GM19099 (cell line): ENCODE measurements around the gene ENPEP.

ENCODE experiments used
- POLR2A ChIP-seq: IDR thresholded peaks from 3 replicates; pipeline ENCODE4 v1.6.1; 2011; ENCODE audit warnings: low read depth; ENCODE audit not compliant: insufficient read length; ENCODE audit errors: extremely low read depth

ENPEP gene

DNA sequence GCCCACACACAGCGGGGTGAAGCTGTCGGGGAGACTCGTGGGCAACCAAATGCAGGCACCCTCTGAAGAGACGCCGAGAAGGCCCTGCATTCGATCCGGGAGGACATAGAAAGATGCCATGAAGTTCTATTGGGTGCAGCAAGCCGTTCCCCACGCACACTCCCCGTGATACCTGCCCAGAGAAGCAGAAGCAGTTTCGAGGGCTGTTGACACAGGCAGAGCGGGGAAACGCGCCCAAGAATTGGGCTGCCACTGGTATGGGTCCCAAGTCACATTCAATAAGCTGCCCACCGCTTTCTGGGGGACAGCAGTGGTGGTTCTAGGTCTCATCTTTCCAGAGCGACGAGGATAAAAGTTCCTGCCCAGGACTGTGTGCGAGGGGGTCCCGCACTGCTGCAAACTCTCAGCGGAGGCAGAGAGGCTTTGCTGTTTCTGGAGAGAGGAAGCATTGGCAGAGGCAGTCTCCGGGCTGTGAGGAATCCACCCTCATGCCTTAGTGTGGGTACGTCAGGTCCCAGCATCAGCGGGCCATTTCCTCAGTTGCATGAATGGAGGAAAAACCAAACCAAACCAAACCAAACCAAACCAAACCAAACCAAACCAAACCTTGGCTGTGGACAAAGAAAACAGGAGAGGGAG is 136.8 kb downstream of the ENPEP start:
- no peak for TF ChIP-seq POLR2A

DNA sequence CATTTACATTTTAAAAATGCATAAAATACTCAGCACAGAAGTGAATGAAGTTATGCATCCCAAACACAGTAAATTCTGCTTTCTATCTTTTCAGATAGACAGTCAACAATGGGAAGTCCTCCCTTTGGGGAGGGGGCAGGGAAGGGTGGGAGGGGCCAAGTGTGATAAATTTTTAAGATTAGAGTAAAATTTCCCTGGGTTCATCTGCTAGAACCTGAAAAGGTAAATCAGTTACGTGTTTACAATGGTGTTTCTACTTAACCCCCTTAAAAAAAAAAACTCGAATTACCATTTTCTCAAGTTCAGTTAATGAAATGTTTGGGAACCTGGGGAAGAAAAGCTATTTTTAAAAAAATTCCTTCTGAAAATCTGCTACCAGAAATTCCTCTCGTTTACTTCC is 137.8 kb downstream of the ENPEP start:
- TF ChIP-seq POLR2A: no peak

DNA sequence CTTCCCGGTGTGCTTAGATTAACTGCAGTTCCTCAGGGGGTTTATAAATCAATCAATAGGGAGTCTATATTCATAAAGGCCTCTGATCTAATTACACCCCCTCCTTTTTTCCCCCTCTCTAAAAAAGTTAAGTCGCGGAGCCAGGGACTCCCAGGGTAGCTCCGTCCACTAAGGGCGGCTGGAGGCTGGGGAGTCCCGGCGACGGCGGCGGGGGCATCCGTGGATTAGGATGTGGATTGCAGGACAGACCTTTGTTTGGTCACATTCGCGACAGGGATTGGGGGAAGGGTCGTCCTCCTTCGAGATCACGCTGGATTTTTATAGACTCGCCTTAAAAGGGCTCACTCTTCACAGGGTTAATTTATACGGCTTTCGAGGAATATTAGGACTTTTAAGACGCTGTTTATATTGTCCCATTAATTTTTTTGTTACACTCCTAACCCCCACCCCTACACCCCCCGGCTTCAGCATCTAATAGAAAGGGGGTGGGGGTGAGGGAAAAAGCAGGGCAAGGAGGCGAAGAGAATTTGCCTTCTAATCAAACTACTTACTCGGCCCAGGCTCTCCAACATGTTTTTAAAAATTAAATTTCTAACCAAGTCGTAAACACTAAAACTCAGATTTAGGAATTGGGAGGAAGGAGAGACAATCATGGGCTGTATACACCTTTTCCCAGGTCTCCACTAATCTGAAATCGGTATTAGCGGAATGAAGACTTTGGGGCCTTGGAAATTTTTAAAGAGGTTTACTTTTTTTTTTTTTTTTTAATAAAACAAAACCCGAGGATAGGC is 138.4 kb downstream of the ENPEP start:
- no peak for TF ChIP-seq POLR2A
